NCI-H2227 (cell line): ENCODE measurements around the gene CNTLN.
A peak's percentile ranks its signal among the peaks of the same experiment; 100 is the strongest.
"Not testable (repeated sequence)": the region's sequence is repeated elsewhere in the genome, so short reads cannot be mapped to it uniquely, and the experiment has no call there.

Experiments used
- DNase-seq: peaks from one replicate; lab custom pipeline; 2025; ENCODE audit not compliant: unreplicated experiment; lab: John Stamatoyannopoulos, UW

CNTLN gene

DNA sequence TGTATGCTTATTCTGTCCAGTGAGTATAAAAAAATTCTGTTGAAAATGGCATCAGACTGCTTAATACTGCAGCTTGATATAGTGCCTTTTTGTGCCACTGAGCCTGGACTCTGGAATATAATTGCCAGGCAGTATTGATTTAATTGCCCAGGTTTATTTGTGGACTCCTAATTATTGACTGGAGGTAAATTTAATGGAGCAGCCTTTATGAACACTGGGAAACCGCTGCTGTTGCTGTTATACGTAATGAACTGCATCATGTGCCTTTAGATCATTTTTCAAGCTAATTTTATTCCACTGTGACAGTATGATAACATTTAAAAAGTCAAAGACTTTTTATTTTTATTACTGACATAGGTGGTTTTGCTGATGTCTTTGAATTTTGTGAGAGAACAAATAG is 353.8 kb downstream of the CNTLN start:
- no peak for DNase-seq

DNA sequence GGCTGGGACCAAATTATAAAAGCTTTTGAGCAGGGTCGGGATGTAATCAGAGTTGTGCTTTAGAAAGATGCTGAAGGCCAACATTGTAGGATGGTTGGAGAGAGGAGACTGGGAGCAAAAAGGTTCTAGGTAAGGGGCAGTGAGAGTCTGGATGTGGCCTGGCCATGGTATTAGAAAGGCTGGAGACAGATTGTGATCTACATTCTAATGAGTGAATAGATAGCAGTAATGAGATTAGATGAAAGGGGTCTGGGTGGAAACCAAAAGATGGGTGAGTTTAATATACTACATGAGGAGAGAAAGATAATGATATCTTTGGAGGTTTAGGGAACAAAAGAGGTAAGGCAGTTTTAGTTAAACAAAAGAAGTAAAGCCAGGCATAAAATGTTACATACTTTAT is 355.3 kb downstream of the CNTLN start:
- DNase-seq = no peak

DNA sequence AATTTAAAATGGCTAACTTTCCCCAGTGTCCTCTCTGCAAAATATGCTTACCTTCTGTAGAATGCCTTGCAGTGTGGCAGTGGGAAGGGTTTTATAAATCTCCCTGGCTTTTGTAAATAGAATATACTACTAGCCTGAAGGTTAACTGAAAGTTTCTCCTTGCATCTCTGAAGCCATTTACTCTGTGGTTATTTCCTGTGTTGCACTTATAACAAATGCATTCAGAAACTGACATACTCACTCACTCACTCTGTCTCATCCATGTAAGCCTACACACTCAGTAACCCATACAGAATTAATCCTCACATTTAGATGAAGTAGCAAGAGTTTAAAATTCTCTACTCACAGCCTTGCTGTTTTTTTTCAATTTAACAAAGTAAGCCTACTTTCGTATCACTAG is 356.9 kb downstream of the CNTLN start:
- DNase-seq = no peak

- no peak for DNase-seq
Measured at GRCh38 chr9:17503196-17503595, 368.4 kb downstream of the CNTLN start.

GRCh38 chr9:17509151-17509550 is 374.3 kb downstream of the CNTLN start:
- no peak for DNase-seq

DNA sequence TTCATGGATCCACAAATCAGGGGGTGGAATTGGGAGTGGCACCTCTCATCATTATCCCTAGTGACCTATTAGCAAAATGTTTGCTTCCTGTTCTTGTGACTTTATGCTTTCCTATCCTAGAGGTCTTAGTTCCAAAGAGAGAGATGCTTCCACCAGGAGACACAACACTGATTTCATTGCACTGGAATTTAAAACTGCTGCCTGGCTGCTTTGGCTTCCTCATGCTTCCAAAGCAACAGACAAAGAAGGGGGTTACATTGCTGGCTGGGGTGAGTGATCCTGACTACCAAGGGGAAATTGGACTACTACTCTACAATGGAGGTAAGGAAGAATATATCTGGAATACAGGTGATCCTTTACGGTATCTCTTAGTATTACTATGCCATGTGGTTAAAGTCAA is 374.9 kb downstream of the CNTLN start:
- no peak for DNase-seq

DNA sequence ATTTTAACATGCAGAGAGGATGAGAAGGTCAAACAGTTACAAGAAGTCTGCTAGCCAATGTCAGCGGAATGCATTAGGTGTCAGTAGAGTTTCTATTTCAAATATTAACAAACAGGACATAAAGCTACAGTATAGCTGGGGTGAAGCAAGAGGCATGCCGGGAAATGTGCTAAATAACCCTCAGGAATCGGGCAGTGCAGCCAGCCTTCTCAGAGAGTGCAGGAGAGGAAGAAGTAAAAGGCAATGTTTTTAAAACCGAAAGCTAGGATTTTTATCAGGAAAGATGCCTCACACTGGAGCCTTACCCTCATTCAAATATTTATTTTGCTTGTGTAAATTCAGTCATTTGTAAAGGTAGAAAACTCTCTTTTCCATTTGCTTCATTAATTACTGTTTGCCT is 384.9 kb downstream of the CNTLN start:
- DNase-seq = no peak

DNA sequence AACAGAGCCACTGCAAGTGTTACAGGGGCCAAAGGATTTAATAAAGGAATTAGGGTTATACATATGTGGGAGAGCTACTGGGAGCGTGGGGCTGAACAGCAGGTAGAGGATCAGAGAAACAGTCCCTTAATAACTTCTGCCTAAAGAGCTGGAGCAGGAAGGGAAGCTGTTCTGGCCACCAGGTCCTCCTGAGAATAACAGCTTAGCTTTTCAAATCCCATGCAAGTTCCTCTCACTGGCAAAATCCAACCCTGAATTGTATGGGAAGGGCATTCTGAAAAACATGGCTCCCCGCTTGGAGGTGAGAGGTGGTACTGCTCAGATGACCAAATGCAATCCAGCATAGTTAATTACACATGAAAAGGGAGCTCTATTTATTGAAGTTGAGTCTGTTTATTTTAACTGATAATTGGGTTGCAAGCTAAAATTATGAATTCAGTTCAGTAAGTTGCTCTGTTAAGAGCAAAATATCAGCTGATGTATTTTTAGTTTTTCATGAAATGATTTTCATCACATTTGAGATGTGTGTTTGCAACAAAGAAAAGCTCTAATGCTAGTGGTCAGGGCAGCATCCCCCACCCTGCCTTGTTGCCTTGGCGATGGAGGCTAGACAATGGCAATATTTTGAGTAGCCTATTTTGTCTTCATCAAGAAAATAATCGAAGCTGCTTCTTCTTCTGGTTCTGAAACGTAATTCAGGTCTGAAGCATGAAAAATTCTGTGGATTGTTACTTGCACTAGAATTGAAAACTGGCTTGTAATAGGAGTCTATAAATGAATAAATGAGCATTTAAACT is 385.6 kb downstream of the CNTLN start:
- DNase-seq = peak; percentile 31

DNA sequence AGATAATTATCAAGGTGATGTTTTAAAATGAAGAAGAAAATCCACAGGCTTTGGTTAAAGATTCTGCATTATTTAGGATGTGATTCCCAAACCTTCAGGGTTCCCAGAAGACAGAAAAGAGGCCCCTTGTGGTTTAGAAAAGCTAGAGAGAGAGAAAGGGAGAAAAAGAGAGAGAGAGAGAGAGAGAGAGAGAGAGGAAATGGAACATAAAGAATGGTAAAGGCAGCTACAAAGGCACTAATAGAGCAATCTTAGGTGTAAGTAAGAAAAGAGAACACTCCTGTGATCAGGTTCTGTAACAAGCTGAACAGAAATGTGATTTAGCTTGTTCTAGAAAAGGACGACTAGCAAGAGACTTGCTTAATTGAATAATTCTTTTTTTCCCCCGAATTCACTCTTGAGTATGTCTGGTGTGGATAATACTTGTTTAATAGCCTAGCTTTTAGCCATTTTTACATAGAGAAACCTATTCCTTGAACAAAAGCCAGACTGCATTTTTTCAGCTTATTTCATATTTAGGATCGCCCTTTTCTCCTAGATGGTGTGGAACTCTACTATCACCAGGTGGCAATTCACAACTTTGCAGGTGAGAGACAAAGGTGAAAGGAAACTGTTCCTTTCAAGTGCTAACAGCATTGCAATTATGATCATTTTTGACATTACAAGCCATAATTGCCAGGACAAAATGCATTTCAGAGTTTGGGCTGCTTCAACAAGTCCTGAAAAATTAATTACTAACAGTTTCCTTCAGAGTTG is 386.4 kb downstream of the CNTLN start:
- no peak for DNase-seq

DNA sequence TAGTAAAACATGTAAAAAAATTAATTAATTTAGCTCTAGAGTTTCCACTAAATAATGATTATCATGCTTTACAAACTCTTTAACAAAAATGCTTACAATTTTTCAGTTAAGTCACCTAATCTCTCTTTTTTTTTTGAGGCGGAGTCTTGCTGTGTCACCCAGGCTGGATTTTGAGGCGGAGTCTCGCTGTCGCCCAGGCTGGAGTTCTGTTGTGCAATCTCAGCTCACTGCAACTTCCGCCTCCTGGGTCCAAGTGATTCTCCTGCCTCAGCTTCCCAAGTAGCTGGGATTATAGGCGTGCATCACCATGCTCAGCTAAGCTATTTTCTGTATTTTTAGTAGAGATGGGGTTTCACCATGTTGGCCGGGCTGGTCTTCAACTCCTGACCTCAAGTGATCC is 391.9 kb downstream of the CNTLN start:
- DNase-seq = not testable (repeated sequence)

- peak; percentile 33 for DNase-seq
Measured at GRCh38 chr9:17528859-17529258, 394.0 kb downstream of the CNTLN start.

DNA sequence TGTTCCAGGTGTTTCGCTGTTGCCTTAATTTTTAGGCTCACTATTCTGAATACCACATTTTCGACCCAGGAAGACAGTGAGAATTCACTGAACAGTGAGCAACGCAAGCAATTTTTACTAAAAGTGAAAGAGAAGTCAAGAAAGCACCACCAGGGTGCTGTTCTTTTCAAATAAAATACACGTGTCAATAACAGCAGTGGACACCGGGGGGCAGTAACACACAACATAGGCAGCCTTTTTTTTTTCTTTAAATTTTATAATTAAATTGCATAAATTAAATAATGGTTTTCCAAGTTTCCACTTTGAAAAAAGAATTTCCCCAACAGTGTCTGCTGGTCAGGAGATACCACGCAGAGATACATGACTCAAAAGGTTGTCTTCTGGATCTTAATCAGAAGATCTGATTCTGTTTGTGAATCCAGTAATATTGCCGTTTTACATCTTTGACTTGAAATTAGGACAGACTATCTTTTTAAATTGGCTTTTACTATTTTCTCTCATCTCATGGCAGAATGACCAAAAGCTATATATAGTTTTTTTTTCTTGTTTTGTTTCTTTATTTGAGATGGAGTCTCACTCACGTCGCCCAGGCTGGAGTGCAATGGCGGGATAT is 396.9 kb downstream of the CNTLN start:
- DNase-seq = peak; percentile 75

- no peak for DNase-seq
Measured at GRCh38 chr9:17532461-17532860, 397.6 kb downstream of the CNTLN start.

DNA sequence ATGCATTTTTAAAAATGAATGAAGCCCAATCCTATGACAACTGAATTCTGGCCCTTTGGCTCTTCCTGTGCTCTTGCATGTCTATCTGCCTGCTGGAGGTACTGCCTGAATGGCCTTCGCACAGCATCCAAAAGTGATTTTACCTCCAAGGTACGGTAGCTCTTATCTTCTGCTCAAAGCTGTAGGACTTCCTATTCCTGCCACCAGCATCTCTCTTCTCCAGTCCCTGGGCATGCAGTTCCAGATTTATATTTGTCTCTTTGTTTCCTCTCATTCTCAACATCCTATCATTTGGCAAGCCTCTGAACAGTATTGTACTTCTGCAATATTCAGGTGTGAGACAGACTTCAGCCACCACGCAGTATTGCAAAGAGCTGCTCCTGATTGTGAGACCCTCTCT is 400.3 kb downstream of the CNTLN start:
- DNase-seq = no peak

GRCh38 chr9:17536027-17536426 is 401.2 kb downstream of the CNTLN start:
- DNase-seq = no peak

GRCh38 chr9:17551023-17551422 is 416.2 kb downstream of the CNTLN start:
- no peak for DNase-seq
